ENCODE data around the gene PAQR3.

The PAQR3 gene

GRCh38 chr4:78938868-78939666 lies at the start of gene PAQR3:
Gene PAQR3 (minus strand): TSS chr4:78939438. CDS start chr4:78939224, 214 bp downstream.
- Histone ChIP-seq H3K27me3 (no peaks in the 10 kb centered on the region), H3K9me3 (replicated peaks in 1 of 11) (no peaks in the 10 kb centered on the region), H3K9ac (peak within 1 kb of the TSS; percentile 79 to 91 (median 86)), H4K20me1 (peaks cover 0 to 17% (median 0%) of the 10 kb centered on the region in 11 experiments; a peak in 3 of 22 replicates), H3K27ac (peak within 1 kb of the TSS; percentile 22 to 83 (median 77); a peak in 21 of 22 replicates), H3K4me3 (peak within 1 kb of the TSS; percentile 67 to 99 (median 90)), H3K4me2 (peak within 1 kb of the TSS; percentile 84 to 99 (median 94)), H3K4me1 (peaks cover 26 to 46% (median 28%) of the 10 kb centered on the region in 10 experiments), H3K36me3 (peaks cover 0 to 21% (median 4%) of the 10 kb centered on the region in 11 experiments; a peak in 4 of 22 replicates)
- no peak for TF ChIP-seq Cebpa-rat (IDR thresholded peaks at IDR 0.05)

DNA sequence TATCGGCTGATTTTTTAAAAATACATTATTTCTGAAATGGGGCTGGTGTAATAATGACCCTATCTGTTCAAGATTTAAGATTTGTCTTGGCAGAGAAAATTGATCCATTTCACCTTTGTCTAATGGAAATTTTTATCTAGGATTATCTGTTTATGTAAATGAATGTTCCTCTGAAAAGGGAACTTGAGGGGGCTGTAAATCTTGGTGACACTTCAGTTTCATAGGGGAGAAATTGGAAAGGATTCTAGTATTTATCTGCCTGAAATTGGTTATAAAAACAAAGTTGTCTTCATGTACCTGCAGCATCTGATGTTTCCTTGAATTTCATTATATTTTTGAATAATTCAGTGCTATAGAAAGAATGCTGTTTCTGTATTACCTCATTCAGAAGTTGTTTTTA lies 48.4 kb upstream of the PAQR3 start:
- Histone ChIP-seq H3K4me2 (no peak overlapping the region), H3K9ac (no peak overlapping the region), H4K20me1 (no peaks in the 10 kb centered on the region), H3K27ac (no peak overlapping the region), H3K4me3 (no peak overlapping the region), H3K4me1 (no peaks in the 10 kb centered on the region), H3K36me3 (no peaks in the 10 kb centered on the region), H3K27me3 (no peaks in the 10 kb centered on the region), H3K9me3 (replicated peaks in 1 of 11) (0 out of 22 replicates have a peak, but pooled peaks cover 0 to under 1% (median 0%) of the 10 kb centered on the region in 11 experiments)
- TF ChIP-seq Cebpa-rat (IDR thresholded peaks at IDR 0.05): no peak

- TF ChIP-seq Cebpa-rat (IDR thresholded peaks at IDR 0.05): no peak
- no peak overlapping the region for H3K4me2 ChIP-seq
- H3K27me3 ChIP-seq: no peaks in the 10 kb centered on the region
- no peaks in the 10 kb centered on the region for H3K36me3 ChIP-seq
- H4K20me1 ChIP-seq: no peaks in the 10 kb centered on the region
- H3K9ac ChIP-seq: no peak overlapping the region
- no peak overlapping the region for H3K27ac ChIP-seq
- no peaks in the 10 kb centered on the region for H3K4me1 ChIP-seq
- H3K9me3 ChIP-seq (replicated peaks in 1 of 11): peaks cover 0 to 6% (median 0%) of the 10 kb centered on the region in 11 experiments; a peak in 1 of 22 replicates
- H3K4me3 ChIP-seq: no peak overlapping the region
Observed at GRCh38 chr4:78984593-78984992, 45.4 kb upstream of the PAQR3 start.

DNA sequence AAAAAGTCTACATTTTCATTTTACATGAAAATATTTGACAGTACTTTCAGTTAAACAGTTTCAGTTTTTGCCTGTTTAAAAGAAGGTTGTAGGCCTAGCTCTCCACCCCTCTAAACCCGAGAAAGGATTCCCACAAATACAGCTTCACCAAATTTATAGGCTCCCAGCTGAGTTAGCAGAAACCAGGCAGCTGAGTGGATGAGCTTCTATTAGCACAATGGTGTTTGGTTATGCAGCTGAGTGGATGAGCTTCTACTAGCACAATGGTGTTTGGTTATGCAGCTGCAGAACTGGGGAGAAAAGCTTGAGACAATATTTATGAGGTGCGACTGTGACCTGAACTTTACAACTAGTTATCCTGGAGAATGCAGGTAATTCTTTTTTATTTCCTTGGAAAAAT lies 36.6 kb upstream of the PAQR3 start:
- no peak for TF ChIP-seq Cebpa-rat (IDR thresholded peaks at IDR 0.05)
- H3K36me3 ChIP-seq: no peaks in the 10 kb centered on the region
- no peaks in the 10 kb centered on the region for H4K20me1 ChIP-seq
- no peak overlapping the region for H3K9ac ChIP-seq
- H3K27ac ChIP-seq: no peak overlapping the region
- H3K27me3 ChIP-seq: no peaks in the 10 kb centered on the region
- peaks cover 0 to 6% (median 0%) of the 10 kb centered on the region in 10 experiments; a peak in 3 of 20 replicates for H3K4me1 ChIP-seq
- H3K9me3 ChIP-seq (replicated peaks in 1 of 11): no peaks in the 10 kb centered on the region
- no peak overlapping the region for H3K4me3 ChIP-seq
- no peak overlapping the region for H3K4me2 ChIP-seq

- Histone ChIP-seq H4K20me1 (no peaks in the 10 kb centered on the region), H3K4me3 (no peak overlapping the region), H3K27me3 (no peaks in the 10 kb centered on the region), H3K4me2 (peak overlapping the region in 4 of 11 experiments; percentile 11 to 26 (median 18); a peak in 1 of 22 replicates), H3K27ac (no peak overlapping the region), H3K4me1 (peaks cover 0 to 6% (median 0%) of the 10 kb centered on the region in 10 experiments; a peak in 3 of 20 replicates), H3K9ac (no peak overlapping the region), H3K36me3 (no peaks in the 10 kb centered on the region), H3K9me3 (replicated peaks in 1 of 11) (no peaks in the 10 kb centered on the region)
- TF ChIP-seq Cebpa-rat (IDR thresholded peaks at IDR 0.05): no peak
Observed at GRCh38 chr4:78971776-78972175, 32.5 kb upstream of the PAQR3 start.

DNA sequence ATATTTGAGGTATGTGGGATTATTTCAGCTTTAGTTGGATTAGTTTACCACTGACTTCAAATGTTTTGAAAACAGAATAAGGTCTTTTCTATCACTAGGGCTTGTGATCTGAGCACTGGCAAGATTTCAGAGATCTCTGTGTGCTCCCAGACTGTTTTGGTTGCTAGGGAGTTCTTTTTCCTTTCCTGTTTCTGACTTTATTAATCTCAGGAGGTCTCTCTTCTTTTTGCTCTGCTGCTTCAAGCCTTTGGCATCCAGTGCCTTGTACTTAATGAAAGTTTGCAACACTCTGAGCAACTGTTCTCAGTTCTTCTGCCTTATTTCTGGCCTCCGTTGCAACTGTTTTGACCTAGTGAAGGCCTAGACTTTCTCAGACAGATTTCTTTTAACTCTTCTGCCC lies 32.1 kb upstream of the PAQR3 start:
- H3K9me3 ChIP-seq (replicated peaks in 1 of 11): no peaks in the 10 kb centered on the region
- H3K4me3 ChIP-seq: no peak overlapping the region
- H3K9ac ChIP-seq: no peak overlapping the region
- H3K4me2 ChIP-seq: peak overlapping the region in 4 of 11 experiments; percentile 11 to 26 (median 18); a peak in 1 of 22 replicates
- no peaks in the 10 kb centered on the region for H4K20me1 ChIP-seq
- TF ChIP-seq Cebpa-rat (IDR thresholded peaks at IDR 0.05): no peak
- H3K4me1 ChIP-seq: peaks cover 0 to 6% (median 0%) of the 10 kb centered on the region in 10 experiments; a peak in 3 of 20 replicates
- no peaks in the 10 kb centered on the region for H3K36me3 ChIP-seq
- no peaks in the 10 kb centered on the region for H3K27me3 ChIP-seq
- H3K27ac ChIP-seq: no peak overlapping the region

DNA sequence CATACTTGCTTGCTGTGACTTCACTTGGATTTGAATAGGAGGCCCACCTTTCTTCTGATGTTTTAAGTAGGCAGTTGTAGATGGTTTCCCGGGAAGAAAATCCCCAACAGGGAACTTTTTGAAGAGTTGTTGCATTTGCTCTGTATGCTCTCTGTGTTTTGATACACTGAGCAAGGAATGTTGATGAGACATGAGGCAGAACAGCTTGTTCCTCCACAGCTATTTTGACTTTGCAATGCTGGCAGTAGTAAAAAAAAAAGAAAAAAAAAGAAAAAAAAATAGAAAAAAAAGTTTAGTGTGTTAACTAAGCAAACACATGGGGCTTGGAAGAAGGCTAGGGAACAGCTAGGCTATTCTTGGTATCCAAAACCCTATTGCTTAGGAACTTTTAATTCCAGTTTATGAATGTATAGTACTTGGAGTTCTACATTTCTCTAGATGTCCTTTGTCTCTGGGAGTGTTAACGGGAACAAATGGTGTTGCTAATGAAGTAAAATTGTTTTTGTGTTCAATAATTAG lies 23.4 kb upstream of the PAQR3 start:
- TF ChIP-seq Cebpa-rat (IDR thresholded peaks at IDR 0.05): no peak
- Histone ChIP-seq H3K4me3 (no peak overlapping the region), H3K36me3 (no peaks in the 10 kb centered on the region), H3K4me2 (no peak overlapping the region), H3K9ac (no peak overlapping the region), H3K9me3 (replicated peaks in 1 of 11) (no peaks in the 10 kb centered on the region), H4K20me1 (no peaks in the 10 kb centered on the region), H3K27ac (no peak overlapping the region), H3K4me1 (no peaks in the 10 kb centered on the region), H3K27me3 (no peaks in the 10 kb centered on the region)

DNA sequence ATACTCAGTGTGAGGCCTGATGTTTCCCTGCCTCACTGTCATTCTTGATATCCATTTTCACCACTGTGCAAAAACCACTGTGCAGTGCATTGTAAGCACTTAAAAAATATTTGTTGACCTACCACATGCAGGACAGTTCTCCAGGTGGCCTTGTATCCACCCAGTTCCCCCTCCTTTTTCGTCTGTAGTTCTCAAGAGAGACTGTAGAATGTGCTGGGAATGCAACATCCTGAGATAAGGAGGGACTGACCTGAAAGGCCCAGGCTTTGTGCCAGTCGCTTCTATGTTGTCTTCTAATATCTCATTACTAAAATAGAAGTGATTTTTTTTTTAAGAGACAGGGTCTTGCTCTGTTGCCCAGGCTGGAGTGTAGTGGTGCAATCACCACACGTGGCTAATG lies 21.7 kb upstream of the PAQR3 start:
- H3K4me1 ChIP-seq: no peaks in the 10 kb centered on the region
- no peak for TF ChIP-seq Cebpa-rat (IDR thresholded peaks at IDR 0.05)
- no peaks in the 10 kb centered on the region for H3K27me3 ChIP-seq
- H4K20me1 ChIP-seq: no peaks in the 10 kb centered on the region
- no peak overlapping the region for H3K27ac ChIP-seq
- no peak overlapping the region for H3K4me2 ChIP-seq
- no peak overlapping the region for H3K4me3 ChIP-seq
- no peak overlapping the region for H3K9ac ChIP-seq
- H3K9me3 ChIP-seq (replicated peaks in 1 of 11): no peaks in the 10 kb centered on the region
- H3K36me3 ChIP-seq: no peaks in the 10 kb centered on the region

- Histone ChIP-seq H3K36me3 (no peaks in the 10 kb centered on the region), H3K9ac (no peak overlapping the region), H3K27me3 (no peaks in the 10 kb centered on the region), H3K4me1 (no peaks in the 10 kb centered on the region), H3K27ac (no peak overlapping the region), H3K4me2 (no peak overlapping the region), H3K9me3 (replicated peaks in 1 of 11) (no peaks in the 10 kb centered on the region), H3K4me3 (no peak overlapping the region), H4K20me1 (no peaks in the 10 kb centered on the region)
- TF ChIP-seq Cebpa-rat (IDR thresholded peaks at IDR 0.05): no peak
Observed at GRCh38 chr4:78956975-78957374, 17.7 kb upstream of the PAQR3 start.

Data from BLaER1 treated with 17β-estradiol and CSF1 and Interleukin-3, amounts not matched to agents 10 nM and 100 nM (cell line).